Progenitor cell of endocrine pancreas (in vitro differentiated cells): ENCODE measurements around the gene INO80. TPM values are rescaled to one million over a fixed set of nuclear protein-coding genes. Genes with fewer than 3 reads are reported as not detected.

Source experiments
- DNase-seq: peaks from one replicate; pipeline ENCODE4 v3.0.0; 2021; ENCODE audit warnings: low spot score; ENCODE audit not compliant: unreplicated experiment
- H3K27ac Mint-ChIP-seq: 2 replicates; pipeline ENCODE4 v1.8.0; 2021; ENCODE audit warnings: mild to moderate bottlenecking, moderate library complexity, mixed read lengths
- H3K27me3 Mint-ChIP-seq: 2 replicates; pipeline ENCODE4 v1.8.0; 2021; ENCODE audit warnings: mixed read lengths
- H3K36me3 Mint-ChIP-seq: 2 replicates; pipeline ENCODE4 v1.8.0; 2022; ENCODE audit warnings: mixed read lengths; ENCODE audit not compliant: insufficient read depth
- H3K4me1 Mint-ChIP-seq: 2 replicates; pipeline ENCODE4 v1.8.0; 2021; ENCODE audit warnings: low read depth, mixed read lengths
- H3K4me3 Mint-ChIP-seq: 2 replicates; pipeline ENCODE4 v1.8.0; 2021; ENCODE audit warnings: low read depth, mild to moderate bottlenecking, moderate library complexity, mixed read lengths
- H3K9me3 Mint-ChIP-seq: 2 replicates; pipeline ENCODE4 v1.8.0; 2021; ENCODE audit warnings: low read depth, mixed read lengths
- CTCF ChIP-seq: fragments of 200-600 bp; sonication (generic); IDR thresholded peaks from one replicate; pipeline ENCODE4 v1.5.0; 2021; ENCODE audit warnings: antibody characterized with exemption, mild to moderate bottlenecking; ENCODE audit not compliant: unreplicated experiment
- total RNA-seq: library from RNA; stranded (reverse); gene quantifications from 2 replicates; pipeline ENCODE4 v1.2.1, GENCODE V29; 2021

Gene INO80
- total RNA-seq, 1 donor from 2014 or later, result 28.1 TPM

- no peak for TF ChIP-seq CTCF
- no peak for DNase-seq
- Mint-ChIP-seq H3K4me1 (no peaks in the 10 kb centered on the region), H3K27me3 (no peaks in the 10 kb centered on the region), H3K27ac (no peak overlapping the region), H3K36me3 (peaks cover 28% of the 10 kb centered on the region), H3K9me3 (no peaks in the 10 kb centered on the region), H3K4me3 (no peak overlapping the region)
These were observed 127.9 kb downstream of the INO80 start for GRCh38 chr15:40988156-40988555.

- Mint-ChIP-seq H3K9me3 (no peaks in the 10 kb centered on the region), H3K27me3 (no peaks in the 10 kb centered on the region), H3K27ac (no peak overlapping the region), H3K4me1 (no peaks in the 10 kb centered on the region), H3K36me3 (peaks cover 34% of the 10 kb centered on the region), H3K4me3 (no peak overlapping the region)
- TF ChIP-seq CTCF, result no peak
- no peak for DNase-seq
These were observed 129.3 kb downstream of the INO80 start for GRCh38 chr15:40986820-40987219.

- no peak for DNase-seq
- H3K4me3 Mint-ChIP-seq, result no peak overlapping the region
- no peaks in the 10 kb centered on the region for H3K27me3 Mint-ChIP-seq
- H3K4me1 Mint-ChIP-seq, result no peaks in the 10 kb centered on the region
- peaks cover 35% of the 10 kb centered on the region for H3K36me3 Mint-ChIP-seq
- H3K27ac Mint-ChIP-seq, result no peak overlapping the region
- no peak for TF ChIP-seq CTCF
- H3K9me3 Mint-ChIP-seq, result no peaks in the 10 kb centered on the region
These were observed 130.3 kb downstream of the INO80 start for GRCh38 chr15:40985541-40986330.

GRCh38 chr15:40984964-40985363, 131.1 kb downstream of the INO80 start:
- Mint-ChIP-seq H3K27me3 (no peaks in the 10 kb centered on the region), H3K36me3 (peaks cover 38% of the 10 kb centered on the region), H3K9me3 (no peaks in the 10 kb centered on the region), H3K27ac (no peak overlapping the region), H3K4me3 (no peak overlapping the region), H3K4me1 (no peaks in the 10 kb centered on the region)
- TF ChIP-seq CTCF, result no peak
- no peak for DNase-seq

- no peak overlapping the region for H3K27ac Mint-ChIP-seq
- no peaks in the 10 kb centered on the region for H3K9me3 Mint-ChIP-seq
- no peaks in the 10 kb centered on the region for H3K4me1 Mint-ChIP-seq
- TF ChIP-seq CTCF, result no peak
- DNase-seq, result no peak
- no peak overlapping the region for H3K4me3 Mint-ChIP-seq
- H3K36me3 Mint-ChIP-seq, result peaks cover 39% of the 10 kb centered on the region
- no peaks in the 10 kb centered on the region for H3K27me3 Mint-ChIP-seq
These were observed 131.7 kb downstream of the INO80 start for GRCh38 chr15:40984406-40984805.
